ENCODE data around the gene PRRX2.

GRCh38 chr9:129701549-129701948 is 36.1 kb downstream of the PRRX2 start:
- TF ChIP-seq CTCF (IDR thresholded peaks at IDR 0.05): no peak
- no peak for TF ChIP-seq EP300 (IDR thresholded peaks at IDR 0.05)
- TF ChIP-seq POLR2A (IDR thresholded peaks at IDR 0.05): no peak
- no peak for TF ChIP-seq POLR2AphosphoS5 (IDR thresholded peaks at IDR 0.05)

Data from upper lobe of left lung (tissue), 4 donors.